Erythroblast (primary cell): ENCODE measurements around the gene ZNF684.
"Not testable (repeated sequence)": the region's sequence is repeated elsewhere in the genome, so short reads cannot be mapped to it uniquely, and the experiment has no call there.

Experiments
- GATA1 ChIP-seq: IDR thresholded peaks from 2 replicates; pipeline ENCODE4 v1.6.1; 2011; ENCODE audit warnings: low read depth, mild to moderate bottlenecking, control low read depth, low read length, moderate library complexity
- POLR2A ChIP-seq: IDR thresholded peaks from 2 replicates; pipeline ENCODE4 v1.6.1; 2011; ENCODE audit warnings: mild to moderate bottlenecking, low read length

- TF ChIP-seq POLR2A, GATA1: not testable (repeated sequence)
Measured at GRCh38 chr1:40574805-40575204, 43.4 kb downstream of the ZNF684 start.
